MM.1S (cell line): ENCODE data around the gene TAL2.

ENCODE experiments used
- DNase-seq: peaks from one replicate; pipeline ENCODE4 v3.0.0-alpha.2; 2015
- H2AFZ ChIP-seq: fragments of 300-600 bp; sonication (generic); 2 replicates; pipeline ENCODE4 v1.6.0; 2016; ENCODE audit warnings: antibody characterized with exemption, low read length
- H3F3A ChIP-seq: fragments of 300-600 bp; sonication (generic); 2 replicates; pipeline ENCODE4 v1.6.1; 2016; ENCODE audit warnings: mild to moderate bottlenecking, antibody characterized with exemption, low read length, moderate library complexity, mixed read lengths; ENCODE audit not compliant: insufficient read depth
- H3K27ac ChIP-seq: fragments of 300-600 bp; sonication (generic); 2 replicates; pipeline ENCODE4 v1.5.1; 2016; ENCODE audit warnings: mild to moderate bottlenecking, low read length
- H3K27me3 ChIP-seq: fragments of 300-600 bp; sonication (generic); replicated peaks from 2 replicates; pipeline ENCODE4 v1.6.0; 2016; ENCODE audit warnings: low read length; ENCODE audit not compliant: insufficient read depth
- H3K36me3 ChIP-seq: fragments of 300-600 bp; sonication (generic); replicated peaks from 2 replicates; pipeline ENCODE4 v1.6.1; 2016; ENCODE audit warnings: mild to moderate bottlenecking, low read length, mixed read lengths; ENCODE audit not compliant: insufficient read depth
- H3K4me1 ChIP-seq: fragments of 300-600 bp; sonication (generic); 2 replicates; pipeline ENCODE4 v1.6.1; 2016; ENCODE audit warnings: low read length, mixed read lengths
- H3K4me2 ChIP-seq: fragments of 300-600 bp; sonication (generic); 2 replicates; pipeline ENCODE4 v1.6.0; 2016; ENCODE audit warnings: low read depth, low read length
- H3K4me3 ChIP-seq: fragments of 300-600 bp; sonication (generic); 2 replicates; pipeline ENCODE4 v1.5.1; 2016; ENCODE audit warnings: low read length, mixed read lengths
- H3K79me2 ChIP-seq: fragments of 300-600 bp; sonication (generic); 2 replicates; pipeline ENCODE4 v1.6.1; 2016; ENCODE audit warnings: mixed run types, low read length, mixed read lengths
- H3K9ac ChIP-seq: fragments of 300-600 bp; sonication (generic); 2 replicates; pipeline ENCODE4 v1.6.1; 2016; ENCODE audit warnings: low read length, mixed read lengths
- H3K9me2 ChIP-seq: fragments of 300-600 bp; sonication (generic); replicated peaks from 2 replicates; pipeline ENCODE4 v1.6.1; 2016; ENCODE audit warnings: mild to moderate bottlenecking, low read length, mixed read lengths; ENCODE audit not compliant: insufficient read depth
- H3K9me3 ChIP-seq: fragments of 300-600 bp; sonication (generic); replicated peaks from 2 replicates; pipeline ENCODE4 v1.6.1; 2016; ENCODE audit warnings: mild to moderate bottlenecking, low read length, mixed read lengths; ENCODE audit not compliant: insufficient read depth
- H4K20me1 ChIP-seq: fragments of 300-600 bp; sonication (generic); 2 replicates; pipeline ENCODE4 v1.6.1; 2016; ENCODE audit warnings: mild to moderate bottlenecking, low read length, moderate library complexity, mixed read lengths; ENCODE audit not compliant: insufficient read depth
- CTCF ChIP-seq: fragments of 300-600 bp; sonication (generic); IDR thresholded peaks from 2 replicates; pipeline ENCODE4 v1.5.1; 2016; ENCODE audit warnings: antibody characterized with exemption, low read length, mixed read lengths
- EZH2 ChIP-seq: fragments of 300-600 bp; sonication (generic); optimal IDR thresholded peaks from 2 replicates; pipeline ENCODE3; 2017; ENCODE audit warnings: low read depth, mild to moderate bottlenecking, antibody characterized with exemption, low read length, mixed read lengths
- EZH2phosphoT487 ChIP-seq: fragments of 300-600 bp; sonication (generic); IDR thresholded peaks from 2 replicates; pipeline ENCODE4 v1.6.1; 2018; ENCODE audit warnings: antibody characterized with exemption, low read length

The TAL2 gene

GRCh38 chr9:105662184-105663104, at the start of gene TAL2:
Gene TAL2, plus strand, starts transcription at chr9:105662457. Its CDS starts 40 bp downstream, at chr9:105662497.
- no peak within 1 kb of the TSS for H3K4me3 ChIP-seq
- no peak within 1 kb of the TSS for H3K27ac ChIP-seq
- H3K9ac ChIP-seq, result no peak within 1 kb of the TSS
- H2AFZ ChIP-seq, result no peak within 1 kb of the TSS
- no peaks in the 10 kb centered on the region for H3K9me3 ChIP-seq
- H3K4me2 ChIP-seq, result no peak within 1 kb of the TSS
- no peaks in the 10 kb centered on the region for H3K79me2 ChIP-seq
- no peak for DNase-seq
- no peaks in the 10 kb centered on the region for H4K20me1 ChIP-seq
- H3K36me3 ChIP-seq, result no peaks in the 10 kb centered on the region
- H3K9me2 ChIP-seq, result no peaks in the 10 kb centered on the region
- H3K4me1 ChIP-seq, result no peaks in the 10 kb centered on the region
- no peaks in the 10 kb centered on the region for H3F3A ChIP-seq
- TF ChIP-seq EZH2 (no peak), EZH2phosphoT487 (no peak), CTCF (no peak)
- H3K27me3 ChIP-seq, result no peaks in the 10 kb centered on the region

- no peak for TF ChIP-seq EZH2phosphoT487
- no peak for TF ChIP-seq EZH2
- TF ChIP-seq CTCF, result no peak
- Histone ChIP-seq H3K79me2 (no peaks in the 10 kb centered on the region), H2AFZ (no peak overlapping the region), H3K36me3 (no peaks in the 10 kb centered on the region; the same call in 1 of the 2 replicates), H3K27me3 (no peaks in the 10 kb centered on the region), H3K27ac (no peak overlapping the region), H3K4me2 (no peak overlapping the region), H3K4me1 (no peaks in the 10 kb centered on the region), H3K9me3 (no peaks in the 10 kb centered on the region), H3K9ac (no peak overlapping the region), H3K4me3 (no peak overlapping the region), H3F3A (no peaks in the 10 kb centered on the region), H3K9me2 (no peaks in the 10 kb centered on the region), H4K20me1 (no peaks in the 10 kb centered on the region)
- no peak for DNase-seq
Observed at GRCh38 chr9:105621001-105621400, 41.3 kb upstream of the TAL2 start.

GRCh38 chr9:105625088-105625487, 37.2 kb upstream of the TAL2 start:
- no peaks in the 10 kb centered on the region for H3K9me2 ChIP-seq
- no peak for DNase-seq
- no peaks in the 10 kb centered on the region for H3F3A ChIP-seq
- H3K4me1 ChIP-seq, result no peaks in the 10 kb centered on the region
- no peak overlapping the region for H3K27ac ChIP-seq
- H3K4me3 ChIP-seq, result no peak overlapping the region
- TF ChIP-seq CTCF (no peak), EZH2 (no peak), EZH2phosphoT487 (no peak)
- H2AFZ ChIP-seq, result no peak overlapping the region
- H4K20me1 ChIP-seq, result no peaks in the 10 kb centered on the region
- H3K27me3 ChIP-seq, result no peaks in the 10 kb centered on the region
- no peaks in the 10 kb centered on the region for H3K36me3 ChIP-seq
- no peaks in the 10 kb centered on the region for H3K9me3 ChIP-seq
- no peaks in the 10 kb centered on the region for H3K79me2 ChIP-seq
- H3K4me2 ChIP-seq, result no peak overlapping the region
- no peak overlapping the region for H3K9ac ChIP-seq
